Measurements from ENCODE around the gene CYP27C1.

Gene CYP27C1

GRCh38 chr2:127145280-127145895 is 74.7 kb downstream of the CYP27C1 start:
- no peak for TF ChIP-seq CTCF (IDR thresholded peaks at IDR 0.05; ENCODE audit: low read depth, low read length)

GRCh38 chr2:127143841-127144782 is 76.0 kb downstream of the CYP27C1 start:
- DNase-seq: no peak
- Histone ChIP-seq H3K36me3 (no peaks in the 10 kb centered on the region), H3K4me1 (no peaks in the 10 kb centered on the region), H3K9me3 (no peaks in the 10 kb centered on the region), H3K27me3 (no peaks in the 10 kb centered on the region), H3K4me3 (ENCODE audit: low read depth, low read length) (no peak overlapping the region)
- TF ChIP-seq CTCF (IDR thresholded peaks at IDR 0.05; ENCODE audit: low read depth, low read length): no peak

More at GRCh38 chr2:127145280-127145895, 74.7 kb downstream of the CYP27C1 start:
- Histone ChIP-seq H3K9me3 (no peaks in the 10 kb centered on the region), H3K27me3 (no peaks in the 10 kb centered on the region), H3K4me3 (ENCODE audit: low read depth, low read length) (no peak overlapping the region), H3K36me3 (no peaks in the 10 kb centered on the region), H3K4me1 (no peaks in the 10 kb centered on the region)
- DNase-seq: no peak

GRCh38 chr2:127142663-127143630 is 77.2 kb downstream of the CYP27C1 start:
- H3K9me3 ChIP-seq: no peaks in the 10 kb centered on the region
- no peaks in the 10 kb centered on the region for H3K27me3 ChIP-seq
- H3K4me1 ChIP-seq: no peaks in the 10 kb centered on the region
- H3K4me3 ChIP-seq (ENCODE audit: low read depth, low read length): no peak overlapping the region
- no peaks in the 10 kb centered on the region for H3K36me3 ChIP-seq
- TF ChIP-seq CTCF (IDR thresholded peaks at IDR 0.05; ENCODE audit: low read depth, low read length): no peak
- DNase-seq: no peak

GRCh38 chr2:127140538-127140937 is 79.6 kb downstream of the CYP27C1 start:
- no peak overlapping the region for H3K4me3 ChIP-seq (ENCODE audit: low read depth, low read length)
- no peak for TF ChIP-seq CTCF (IDR thresholded peaks at IDR 0.05; ENCODE audit: low read depth, low read length)
- DNase-seq: no peak
- no peaks in the 10 kb centered on the region; the same call in 1 of the 2 replicates for H3K4me1 ChIP-seq
- no peaks in the 10 kb centered on the region for H3K27me3 ChIP-seq
- no peaks in the 10 kb centered on the region for H3K9me3 ChIP-seq
- no peaks in the 10 kb centered on the region for H3K36me3 ChIP-seq

GRCh38 chr2:127139766-127140165 is 80.3 kb downstream of the CYP27C1 start:
- Histone ChIP-seq H3K4me1 (no peaks in the 10 kb centered on the region; the same call in 1 of the 2 replicates), H3K27me3 (no peaks in the 10 kb centered on the region), H3K4me3 (ENCODE audit: low read depth, low read length) (no peak overlapping the region), H3K36me3 (no peaks in the 10 kb centered on the region), H3K9me3 (no peaks in the 10 kb centered on the region)
- no peak for TF ChIP-seq CTCF (IDR thresholded peaks at IDR 0.05; ENCODE audit: low read depth, low read length)
- DNase-seq: no peak

Measured in BE2C (cell line).